Heart left ventricle (tissue), 16 donors: ENCODE results near the gene TOLLIP. TPM values are rescaled to one million over a fixed set of nuclear protein-coding genes. Genes with fewer than 3 reads are reported as not detected.

Source experiments
- ATAC-seq, 4 donors: fragments of 200-7000 bp; cut with Tn5 transposase; one replicate each; pipeline ENCODE4 v1.9.1; 2020 to 2022; ENCODE audit warnings: moderate library complexity in 4 of 4, mild to moderate bottlenecking in 3 of 4, moderate number of reproducible peaks in 1 of 4
- DNase-seq, 5 donors: peaks; one replicate each; pipeline ENCODE4 v3.0.0-alpha.2; 2020
- H3K27ac ChIP-seq, 12 donors: fragments of 200-600 bp; sonication (generic) in 4 of 12; one replicate each; pipeline versions ENCODE4 v1.5.0 to v1.8.0; 2016 to 2022; ENCODE audit warnings: mild to moderate bottlenecking in 2 of 12
- H3K27me3 ChIP-seq, 9 donors: fragments of 200-600 bp; sonication (generic) in 2 of 9; one replicate each; pipeline versions ENCODE4 v1.5.1 to v1.8.0; 2016 to 2022; ENCODE audit warnings: mild to moderate bottlenecking in 3 of 9
- H3K36me3 ChIP-seq, 9 donors: fragments of 200-600 bp; sonication (generic) in 2 of 9; one replicate each; pipeline versions ENCODE4 v1.5.0 to v1.8.0; 2018 to 2022; ENCODE audit warnings: mild to moderate bottlenecking in 2 of 9
- H3K4me1 ChIP-seq, 12 donors: fragments of 200-600 bp; sonication (generic) in 4 of 12; one replicate each; pipeline versions ENCODE4 v1.5.0 to v1.8.0; 2016 to 2022; ENCODE audit warnings: mild to moderate bottlenecking in 3 of 12
- H3K4me3 ChIP-seq, 12 donors: fragments of 200-600 bp; sonication (generic) in 4 of 12; one replicate each; pipeline versions ENCODE4 v1.5.0 to v1.8.0; 2017 to 2022; ENCODE audit warnings: mild to moderate bottlenecking in 9 of 12, moderate library complexity in 4 of 12
- H3K9me3 ChIP-seq, 12 donors: fragments of 200-600 bp; sonication (generic) in 4 of 12; one replicate each; pipeline versions ENCODE4 v1.5.0 to v1.8.0; 2016 to 2022; ENCODE audit warnings: mild to moderate bottlenecking in 1 of 12
- CTCF ChIP-seq, 12 donors: fragments of 200-600 bp; sonication (generic) in 4 of 12; IDR thresholded peaks; one replicate each; pipeline versions ENCODE4 v1.5.0 to v1.8.0; 2018 to 2022; ENCODE audit warnings: antibody characterized with exemption in 12 of 12, mild to moderate bottlenecking in 5 of 12
- POLR2A ChIP-seq, 2 donors: fragments of 450-650 bp; IDR thresholded peaks; one replicate each; pipeline ENCODE4 v1.6.1; 2017; ENCODE audit warnings: antibody characterized with exemption in 2 of 2, mild to moderate bottlenecking in 2 of 2, moderate library complexity in 2 of 2
- WGBS, 4 donors: extraction: QIAGEN DNeasy Blood & Tissue Kit in 2 of 4; methylation state at CpG; one replicate each; pipeline versions ENCODE4 v1.1.5 to v1.1.7; 2013 to 2018; 5-methylcytosine and 5-hydroxymethylcytosine counted together
- intact Hi-C, 10 donors: fragments of 100-400 bp; cut with DNase I; formaldehyde crosslinking; loops; one replicate each; pipeline versions ENCODE4 v1.11.1 to v1.14.2; 2022
- polyA plus RNA-seq, 2 donors: library from polyadenylated mRNA; stranded (reverse); fragments of 200-250 nt; gene quantifications; one replicate each; pipeline ENCODE4 v1.2.3, GENCODE V29; 2013
- total RNA-seq, 9 donors: library from RNA; depleted of rRNA in 2 of 9; stranded (reverse); fragments of >200 nt in 2 of 9; fragmentation: NEBNext Ultra II Directional in 3 of 9; extraction: Animal tissue kit (Norgen Biotek cat#: 25700) in 3 of 9; gene quantifications; one replicate each; pipeline versions ENCODE4 v1.1.0 to v1.2.4, GENCODE V29; 2016 to 2023
- donor health status: ischemic (EF 13 %, LVEDD 7.1; RV severe dilation, severe dysfunction).
- donor health status: healthy with polysubstance abuse.
- donor health status: DM: no; HTN: yes; CAD: no.
- donor health status: DM: no; HTN: no; CAD: no.
- donor health status: ischemic (EF 25% LVEDD 6.9; RV normal size, moderate dysfunction).
- donor health status: ischemic (EF 25% LVEDD 5.7; RV mildly dilated, moderate dysfunction).
- donor health status: healthy.
- donor health status: DM: yes; HTN: yes; CAD: no.
- donor health status: ischemic (EF 35%, LVEDD 5.7; RV mildly dilated, moderate dysfunction).
- donor health status: nonischemic (EF 11% LVEDD 7.7; RV severe dilation, severe dysfunction).
- donor health status: DM: yes; HTN: yes; CAD: no.
- donor health status: PGD.
- donor health status: ischemic (EF 29% LVEDD 5.4; RV normal size, mild dysfunction).
- donor health status: nonischemic (EF 23%, LVEDD 6.1; RV moderate dilation, normal function).

TOLLIP gene
- total and polyA plus RNA-seq, 11 donors: 27.4 to 57.2 (median 44.9) TPM

- H3K9me3 ChIP-seq: no peaks in the 10 kb centered on the region
- no peak overlapping the region for H3K27ac ChIP-seq
- peaks cover 0 to 69% (median 53%) of the 10 kb centered on the region in 9 donors for H3K36me3 ChIP-seq
- ATAC-seq: peak in 2 of 4 donors; percentile 12 to 23
- DNase-seq: peak in 3 of 5 donors; percentile 15 to 36 (median 20)
- WGBS, 4 donors: 74 to 85% (median 79%) methylated on average over 43 of the region's 43 CpGs
- peaks cover 0 to 20% (median 7%) of the 10 kb centered on the region in 12 donors for H3K4me1 ChIP-seq
- no peak for TF ChIP-seq CTCF (IDR thresholded peaks at IDR 0.05)
- no peak for TF ChIP-seq POLR2A (IDR thresholded peaks at IDR 0.05)
- no peak overlapping the region for H3K4me3 ChIP-seq
- H3K27me3 ChIP-seq: no peaks in the 10 kb centered on the region
- intact Hi-C loops: loop anchor here in 1 of 10 donors (10.0 kb wide), 1 partner anchor 222 kb away; no protein-coding TSS in a partner anchor
These were observed 16.5 kb downstream of the TOLLIP start for GRCh38 chr11:1292644-1293618.

- no peak for ATAC-seq
- DNase-seq: peak in 1 of 5 donors; percentile 7
- H3K9me3 ChIP-seq: no peaks in the 10 kb centered on the region
- peaks cover 0 to 65% (median 51%) of the 10 kb centered on the region in 9 donors for H3K36me3 ChIP-seq
- H3K4me3 ChIP-seq: no peak overlapping the region
- H3K27ac ChIP-seq: no peak overlapping the region
- H3K4me1 ChIP-seq: peaks cover 0 to 12% (median 0%) of the 10 kb centered on the region in 12 donors
- intact Hi-C loops: loop anchor here in 1 of 10 donors (10.0 kb wide), 1 partner anchor 223 kb away; no protein-coding TSS in a partner anchor
- H3K27me3 ChIP-seq: no peaks in the 10 kb centered on the region
- WGBS, 4 donors: 86 to 92% (median 87%) methylated on average over 10 of the region's 10 CpGs
- TF ChIP-seq POLR2A (IDR thresholded peaks at IDR 0.05) (no peak), CTCF (IDR thresholded peaks at IDR 0.05) (no peak)
These were observed 17.3 kb downstream of the TOLLIP start for GRCh38 chr11:1292018-1292643.

GRCh38 chr11:1291295-1292017, 18.0 kb downstream of the TOLLIP start:
- H3K36me3 ChIP-seq: peaks cover 0 to 71% (median 55%) of the 10 kb centered on the region in 9 donors
- peaks cover 0 to 11% (median 0%) of the 10 kb centered on the region in 12 donors for H3K4me1 ChIP-seq
- no peak overlapping the region for H3K4me3 ChIP-seq
- intact Hi-C loops: loop anchor here in 1 of 10 donors (10.0 kb wide), 1 partner anchor 223 kb away; no protein-coding TSS in a partner anchor
- H3K27me3 ChIP-seq: no peaks in the 10 kb centered on the region
- no peak for TF ChIP-seq CTCF (IDR thresholded peaks at IDR 0.05)
- TF ChIP-seq POLR2A (IDR thresholded peaks at IDR 0.05): no peak
- H3K9me3 ChIP-seq: no peaks in the 10 kb centered on the region
- DNase-seq (peak in 3 of 5 donors; percentile 7 to 37 (median 17)), ATAC-seq (no peak)
- 95 to 96% (median 95%) methylated on average over 43 to 46 of the region's 46 CpGs for WGBS, 4 donors
- H3K27ac ChIP-seq: no peak overlapping the region
